Measurements from ENCODE around the gene CHMP6.

Gene CHMP6

GRCh38 chr17:81046132-81046769 lies 54.6 kb downstream of the CHMP6 start:
- Histone ChIP-seq H3K4me1 (ENCODE audit: control insufficient read depth, insufficient read depth, low read length) (peaks cover 22% of the 10 kb centered on the region), H3K4me3 (ENCODE audit: low read length) (no peak overlapping the region), H3K27me3 (ENCODE audit: control insufficient read depth, insufficient read depth, low read length) (no peaks in the 10 kb centered on the region), H3K4me2 (ENCODE audit: low read length) (no peak overlapping the region), H3K9me3 (replicated peaks; ENCODE audit: low read length) (no peaks in the 10 kb centered on the region), H3K9ac (ENCODE audit: low read depth, low read length) (no peak overlapping the region), H3K36me3 (ENCODE audit: insufficient read depth, low read length) (no peaks in the 10 kb centered on the region)

DNA sequence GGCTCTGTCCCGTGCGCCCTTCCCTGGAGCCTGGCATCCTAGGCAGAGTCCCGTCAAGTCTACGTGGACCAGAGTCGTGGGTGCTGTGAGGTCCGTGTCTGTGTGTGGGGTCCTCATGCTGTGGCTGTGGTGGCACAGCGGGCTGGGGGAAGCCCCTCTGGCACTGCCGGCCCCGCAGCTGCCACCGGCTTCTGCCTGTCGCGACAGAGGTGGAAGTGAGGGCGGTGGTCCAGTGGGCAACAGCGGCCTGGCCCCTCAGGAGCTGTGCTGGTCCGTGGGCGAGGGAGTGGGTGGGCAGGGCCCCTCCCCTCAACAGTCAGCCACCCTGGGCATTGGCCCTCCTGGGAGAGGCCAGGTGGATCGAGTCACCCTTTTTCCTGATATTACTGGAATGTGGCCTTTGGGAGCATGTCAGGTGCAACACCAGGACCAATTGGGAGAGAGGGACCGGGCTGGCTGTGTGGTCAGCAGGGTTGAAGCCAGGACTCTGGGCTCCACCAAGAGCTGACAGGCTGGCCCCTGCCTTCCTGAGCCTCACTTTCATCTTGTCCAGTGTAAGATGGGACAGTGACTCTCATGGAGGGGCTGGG lies 55.2 kb downstream of the CHMP6 start:
- H3K9ac ChIP-seq (ENCODE audit: low read depth, low read length), result no peak overlapping the region
- H3K27me3 ChIP-seq (ENCODE audit: control insufficient read depth, insufficient read depth, low read length), result no peaks in the 10 kb centered on the region
- peaks cover 22% of the 10 kb centered on the region for H3K4me1 ChIP-seq (ENCODE audit: control insufficient read depth, insufficient read depth, low read length)
- H3K9me3 ChIP-seq (replicated peaks; ENCODE audit: low read length), result no peaks in the 10 kb centered on the region
- no peak overlapping the region for H3K4me3 ChIP-seq (ENCODE audit: low read length)
- no peaks in the 10 kb centered on the region for H3K36me3 ChIP-seq (ENCODE audit: insufficient read depth, low read length)
- H3K4me2 ChIP-seq (ENCODE audit: low read length), result no peak overlapping the region

- no peak overlapping the region for H3K4me2 ChIP-seq (ENCODE audit: low read length)
- no peaks in the 10 kb centered on the region for H3K36me3 ChIP-seq (ENCODE audit: insufficient read depth, low read length)
- no peak overlapping the region for H3K4me3 ChIP-seq (ENCODE audit: low read length)
- H3K9me3 ChIP-seq (replicated peaks; ENCODE audit: low read length), result no peaks in the 10 kb centered on the region
- peaks cover 19% of the 10 kb centered on the region for H3K4me1 ChIP-seq (ENCODE audit: control insufficient read depth, insufficient read depth, low read length)
- H3K9ac ChIP-seq (ENCODE audit: low read depth, low read length), result no peak overlapping the region
- no peaks in the 10 kb centered on the region for H3K27me3 ChIP-seq (ENCODE audit: control insufficient read depth, insufficient read depth, low read length)
These were observed 57.3 kb downstream of the CHMP6 start for GRCh38 chr17:81048827-81049371.

- no peaks in the 10 kb centered on the region for H3K27me3 ChIP-seq (ENCODE audit: control insufficient read depth, insufficient read depth, low read length)
- no peak overlapping the region for H3K9ac ChIP-seq (ENCODE audit: low read depth, low read length)
- H3K4me1 ChIP-seq (ENCODE audit: control insufficient read depth, insufficient read depth, low read length), result peaks cover 14% of the 10 kb centered on the region
- no peak overlapping the region for H3K4me2 ChIP-seq (ENCODE audit: low read length)
- H3K36me3 ChIP-seq (ENCODE audit: insufficient read depth, low read length), result no peaks in the 10 kb centered on the region
- no peak overlapping the region for H3K4me3 ChIP-seq (ENCODE audit: low read length)
- H3K9me3 ChIP-seq (replicated peaks; ENCODE audit: low read length), result no peaks in the 10 kb centered on the region
These were observed 57.8 kb downstream of the CHMP6 start for GRCh38 chr17:81049372-81049911.
